Measurements from ENCODE around the gene MAP4K2. TPM values are rescaled to one million over a fixed set of nuclear protein-coding genes. Genes with fewer than 3 reads are reported as not detected.

Gene MAP4K2
- polyA plus RNA-seq, 1 experiment, result 22.4 TPM

DNA sequence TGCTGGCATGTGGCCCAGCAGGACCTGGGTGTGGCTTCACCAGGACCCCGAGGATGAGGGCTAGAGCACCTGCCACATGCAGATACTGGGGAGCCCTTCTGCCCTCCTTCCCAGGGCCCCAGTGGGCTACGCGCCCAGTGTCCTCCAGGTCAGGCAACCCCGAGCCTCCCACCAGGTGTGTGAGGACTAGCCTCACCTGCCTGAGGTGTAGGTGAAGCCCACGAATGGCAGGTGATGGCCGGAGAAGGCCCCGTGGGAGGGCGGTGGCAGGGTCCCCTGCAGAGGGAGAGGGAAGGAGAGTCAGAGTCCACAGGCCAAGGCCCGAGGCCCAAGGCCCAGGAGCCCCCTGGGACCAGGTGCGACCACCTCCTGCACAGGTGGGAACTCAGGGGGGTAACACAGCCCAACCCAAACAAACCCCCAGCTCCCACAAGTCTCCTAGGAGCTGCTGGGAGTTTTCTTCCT, 34.9 kb upstream of the MAP4K2 start:
- Histone ChIP-seq H3K4me3 (ENCODE audit: low read depth, low read length) (no peak overlapping the region), H3K27me3 (ENCODE audit: control insufficient read depth, insufficient read depth, low read length) (no peaks in the 10 kb centered on the region), H3K36me3 (ENCODE audit: control insufficient read depth, insufficient read depth, low read length) (no peaks in the 10 kb centered on the region)
- ChIA-PET CTCF (interaction anchor here (0.7 to 5.0 kb wide), 3 partner anchors 8 to 164 kb away, joined by 3 to 50 read pairs (median 3); partner anchors contain the start of gene CDC42BPG), POLR2A (no interaction called here)
- TF ChIP-seq, protein P1, sequence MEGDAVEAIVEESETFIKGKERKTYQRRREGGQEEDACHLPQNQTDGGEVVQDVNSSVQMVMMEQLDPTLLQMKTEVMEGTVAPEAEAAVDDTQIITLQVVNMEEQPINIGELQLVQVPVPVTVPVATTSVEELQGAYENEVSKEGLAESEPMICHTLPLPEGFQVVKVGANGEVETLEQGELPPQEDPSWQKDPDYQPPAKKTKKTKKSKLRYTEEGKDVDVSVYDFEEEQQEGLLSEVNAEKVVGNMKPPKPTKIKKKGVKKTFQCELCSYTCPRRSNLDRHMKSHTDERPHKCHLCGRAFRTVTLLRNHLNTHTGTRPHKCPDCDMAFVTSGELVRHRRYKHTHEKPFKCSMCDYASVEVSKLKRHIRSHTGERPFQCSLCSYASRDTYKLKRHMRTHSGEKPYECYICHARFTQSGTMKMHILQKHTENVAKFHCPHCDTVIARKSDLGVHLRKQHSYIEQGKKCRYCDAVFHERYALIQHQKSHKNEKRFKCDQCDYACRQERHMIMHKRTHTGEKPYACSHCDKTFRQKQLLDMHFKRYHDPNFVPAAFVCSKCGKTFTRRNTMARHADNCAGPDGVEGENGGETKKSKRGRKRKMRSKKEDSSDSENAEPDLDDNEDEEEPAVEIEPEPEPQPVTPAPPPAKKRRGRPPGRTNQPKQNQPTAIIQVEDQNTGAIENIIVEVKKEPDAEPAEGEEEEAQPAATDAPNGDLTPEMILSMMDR (IDR thresholded peaks at IDR 0.05; ENCODE audit: insufficient read depth, low read depth, low read length), result no peak
- no peak for DNase-seq (ENCODE audit: low read depth)

GRCh38 chr11:64836448-64837072, 33.5 kb upstream of the MAP4K2 start:
- no peaks in the 10 kb centered on the region for H3K27me3 ChIP-seq (ENCODE audit: control insufficient read depth, insufficient read depth, low read length)
- ChIA-PET POLR2A (no interaction called here), CTCF (interaction anchor here (0.8 to 5.0 kb wide), 3 partner anchors 9 to 68 kb away, joined by 3 to 50 read pairs (median 10); partner anchors contain the start of gene CDC42BPG)
- no peak for DNase-seq (ENCODE audit: low read depth)
- TF ChIP-seq, protein P1 (IDR thresholded peaks at IDR 0.05; ENCODE audit: insufficient read depth, low read depth, low read length), result no peak
- H3K36me3 ChIP-seq (ENCODE audit: control insufficient read depth, insufficient read depth, low read length), result no peaks in the 10 kb centered on the region
- no peak overlapping the region for H3K4me3 ChIP-seq (ENCODE audit: low read depth, low read length)

GRCh38 chr11:64835616-64836447, 32.8 kb upstream of the MAP4K2 start:
- H3K4me3 ChIP-seq (ENCODE audit: low read depth, low read length), result no peak overlapping the region
- H3K27me3 ChIP-seq (ENCODE audit: control insufficient read depth, insufficient read depth, low read length), result no peaks in the 10 kb centered on the region
- ChIA-PET POLR2A (no interaction called here), CTCF (interaction anchor here (0.6 to 5.0 kb wide), 5 partner anchors 10 to 68 kb away, joined by 3 to 50 read pairs (median 3); partner anchors contain the start of gene CDC42BPG)
- DNase-seq (ENCODE audit: low read depth), result no peak
- TF ChIP-seq, protein P1 (IDR thresholded peaks at IDR 0.05; ENCODE audit: insufficient read depth, low read depth, low read length), result no peak
- H3K36me3 ChIP-seq (ENCODE audit: control insufficient read depth, insufficient read depth, low read length), result no peaks in the 10 kb centered on the region

DNA sequence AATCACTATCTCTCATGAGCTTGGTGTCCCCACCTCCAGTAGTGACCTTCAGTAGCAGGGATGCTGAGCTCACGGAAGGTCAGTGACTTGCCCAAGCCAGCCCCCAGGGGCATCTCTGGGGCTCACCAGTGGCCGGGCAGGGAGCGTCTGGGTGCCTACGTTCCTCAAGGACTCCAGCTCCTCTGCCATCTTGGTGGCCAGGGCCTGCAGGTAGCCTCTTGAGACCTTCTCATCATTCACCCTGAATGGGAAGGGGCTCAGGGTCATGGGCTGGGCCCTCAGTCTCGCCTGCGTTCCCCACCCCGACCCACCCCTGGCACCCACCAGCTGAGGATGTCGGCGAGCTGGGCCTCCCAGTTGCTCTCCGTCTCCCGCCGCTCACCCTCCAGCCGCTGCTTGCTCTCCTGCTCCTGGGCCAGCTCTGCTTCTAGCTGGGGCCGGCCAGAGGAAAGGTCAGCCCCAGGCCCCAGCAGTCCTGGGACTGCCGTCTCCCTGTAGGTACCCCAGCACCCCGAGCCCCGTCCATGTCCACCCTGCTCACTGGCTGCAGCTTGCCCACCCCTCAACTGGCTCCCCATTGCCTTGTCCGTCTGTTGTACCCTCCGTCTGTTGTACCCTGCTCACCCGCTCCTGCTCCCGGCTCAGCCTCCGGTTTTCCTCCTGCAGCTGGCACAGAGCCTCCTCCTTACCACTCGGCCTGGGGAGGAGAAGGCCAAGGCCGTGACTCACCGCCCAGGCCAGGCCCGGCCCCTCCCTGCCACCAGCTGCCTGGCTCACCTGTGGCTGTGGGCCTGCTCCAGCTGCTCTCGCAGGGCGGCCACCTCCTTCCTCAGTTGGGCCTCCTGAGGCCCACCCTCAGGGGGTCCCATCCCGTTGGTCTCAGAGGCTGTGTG, 32.0 kb upstream of the MAP4K2 start:
- Histone ChIP-seq H3K27me3 (ENCODE audit: control insufficient read depth, insufficient read depth, low read length) (no peaks in the 10 kb centered on the region; the same call in 1 of the 2 replicates), H3K36me3 (ENCODE audit: control insufficient read depth, insufficient read depth, low read length) (no peaks in the 10 kb centered on the region), H3K4me3 (ENCODE audit: low read depth, low read length) (no peak overlapping the region)
- ChIA-PET POLR2A (no interaction called here), CTCF (interaction anchor here (0.9 to 5.0 kb wide), 5 partner anchors 11 to 282 kb away, joined by 3 to 50 read pairs (median 5); partner anchors contain the start of genes ARL2, CDC42BPG and ZNHIT2)
- TF ChIP-seq, protein P1 (IDR thresholded peaks at IDR 0.05; ENCODE audit: insufficient read depth, low read depth, low read length), result no peak
- no peak for DNase-seq (ENCODE audit: low read depth)

Data from BJ (cell line).